Peyer's patch (tissue), 4 donors: ENCODE data around the gene NDUFS5.

Source experiments
- POLR2A ChIP-seq, 2 donors: fragments of 450-650 bp; IDR thresholded peaks; one replicate each; pipeline ENCODE4 v1.5.1; 2017; ENCODE audit warnings: antibody characterized with exemption in 2 of 2, mild to moderate bottlenecking in 2 of 2, moderate library complexity in 2 of 2
- TF ChIP-seq, protein P1 (sequence below), 6 experiments: fragments of 450-650 bp in 4 of 6; fragments of 200-600 bp in 2 of 6; sonication (generic) in 1 of 6; IDR thresholded peaks; one replicate each; pipeline ENCODE4 v1.5.1; 2017 to 2019; ENCODE audit warnings: antibody characterized with exemption in 6 of 6, mild to moderate bottlenecking in 3 of 6, moderate library complexity in 1 of 6

DNA sequence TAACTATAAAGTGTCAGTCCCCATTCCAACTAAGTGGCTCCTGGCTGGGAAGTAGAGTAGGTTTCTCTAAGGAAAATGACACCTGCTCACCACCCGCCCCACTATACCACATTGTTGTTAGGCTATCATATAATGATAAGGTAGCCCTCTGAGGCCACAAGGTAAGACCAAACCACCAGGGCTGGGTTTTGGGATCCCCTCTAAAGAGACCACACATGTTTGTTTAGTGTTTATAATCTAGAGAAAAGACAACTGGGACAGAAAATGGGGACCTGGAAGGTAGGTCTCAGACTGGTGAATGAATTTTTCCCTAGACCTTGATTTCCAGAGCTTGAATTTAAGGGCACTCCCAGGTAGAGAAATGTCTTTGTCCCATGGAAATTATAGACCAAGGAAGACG, 19.9 kb upstream of the NDUFS5 start:
- TF ChIP-seq, protein P1, sequence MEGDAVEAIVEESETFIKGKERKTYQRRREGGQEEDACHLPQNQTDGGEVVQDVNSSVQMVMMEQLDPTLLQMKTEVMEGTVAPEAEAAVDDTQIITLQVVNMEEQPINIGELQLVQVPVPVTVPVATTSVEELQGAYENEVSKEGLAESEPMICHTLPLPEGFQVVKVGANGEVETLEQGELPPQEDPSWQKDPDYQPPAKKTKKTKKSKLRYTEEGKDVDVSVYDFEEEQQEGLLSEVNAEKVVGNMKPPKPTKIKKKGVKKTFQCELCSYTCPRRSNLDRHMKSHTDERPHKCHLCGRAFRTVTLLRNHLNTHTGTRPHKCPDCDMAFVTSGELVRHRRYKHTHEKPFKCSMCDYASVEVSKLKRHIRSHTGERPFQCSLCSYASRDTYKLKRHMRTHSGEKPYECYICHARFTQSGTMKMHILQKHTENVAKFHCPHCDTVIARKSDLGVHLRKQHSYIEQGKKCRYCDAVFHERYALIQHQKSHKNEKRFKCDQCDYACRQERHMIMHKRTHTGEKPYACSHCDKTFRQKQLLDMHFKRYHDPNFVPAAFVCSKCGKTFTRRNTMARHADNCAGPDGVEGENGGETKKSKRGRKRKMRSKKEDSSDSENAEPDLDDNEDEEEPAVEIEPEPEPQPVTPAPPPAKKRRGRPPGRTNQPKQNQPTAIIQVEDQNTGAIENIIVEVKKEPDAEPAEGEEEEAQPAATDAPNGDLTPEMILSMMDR (IDR thresholded peaks at IDR 0.05) = no peak
- no peak for TF ChIP-seq POLR2A (IDR thresholded peaks at IDR 0.05)
